ENCODE results near the gene NRIP1.

DNA sequence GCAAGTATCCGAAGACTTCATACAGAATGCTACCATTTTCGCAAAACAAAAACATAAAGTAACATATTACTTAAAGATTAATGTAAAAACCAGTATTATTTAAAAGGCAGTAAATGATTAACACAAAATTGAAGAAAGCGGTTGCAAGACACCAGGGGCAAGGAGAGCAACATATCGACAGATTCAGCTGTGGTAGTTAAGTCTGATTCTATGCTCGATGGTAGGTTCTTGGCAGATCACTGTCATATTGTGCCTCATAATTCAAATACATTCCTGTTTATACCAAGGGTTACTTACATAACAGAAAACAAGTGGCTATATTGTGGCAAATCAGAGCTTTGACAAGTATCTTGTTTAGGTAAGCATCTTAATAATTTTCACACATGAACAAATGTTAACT is 37.7 kb downstream of the NRIP1 start:
- no peak for TF ChIP-seq CTCF (IDR thresholded peaks at IDR 0.05)
- TF ChIP-seq POLR2A (IDR thresholded peaks at IDR 0.05), result no peak
